ENCODE results near the gene OTUB1. TPM values are rescaled to one million over a fixed set of nuclear protein-coding genes. Genes with fewer than 3 reads are reported as not detected.

Gene OTUB1
- polyA plus RNA-seq, 1 donor (not counting 4 experiments of a cell fraction or from before 2014, with no cell fraction given): 106 TPM

- peaks cover 6% of the 10 kb centered on the region for H4K20me1 ChIP-seq (ENCODE audit: control insufficient read depth, extremely low read depth, insufficient read depth, low read length)
- no peak overlapping the region for H3K4me3 ChIP-seq (ENCODE audit: control insufficient read depth in 2 of 3, extremely low read depth in 1 of 3, insufficient read depth in 2 of 3, low read depth in 1 of 3, low read length in 3 of 3)
- H2AFZ ChIP-seq (ENCODE audit: control insufficient read depth, low read length): no peak overlapping the region
- TF ChIP-seq EZH2 (IDR thresholded peaks at IDR 0.05; ENCODE audit: low read length): no peak
- no peak for TF ChIP-seq CTCF (optimal IDR thresholded peaks at IDR 0.05 in 1 of 3, IDR thresholded peaks at IDR 0.05 in 1 of 3, conservative IDR thresholded peaks at IDR 0.05 in 1 of 3; ENCODE audit: extremely low read depth in 1 of 3, insufficient read depth in 2 of 3, low read length in 3 of 3)
- H3K36me3 ChIP-seq (ENCODE audit: control insufficient read depth in 2 of 2, extremely low read depth in 1 of 2, insufficient read depth in 2 of 2, low read length in 2 of 2): no peaks in the 10 kb centered on the region
- no peak overlapping the region for H3K4me2 ChIP-seq (ENCODE audit: control insufficient read depth, extremely low read depth, insufficient read depth, low read depth, low read length)
- DNase-seq (ENCODE audit: low read depth, low spot score) (no peak), FAIRE-seq (no peak)
- no peak overlapping the region for H3K27ac ChIP-seq (ENCODE audit: control insufficient read depth, insufficient read depth, low read length)
- dilution Hi-C loops (cut with MboI; ENCODE audit: extremely low pct_ligation_motif_present, low sequenced_read_pairs): no loop called here
- no peaks in the 10 kb centered on the region for H3K9me1 ChIP-seq (ENCODE audit: control insufficient read depth, extremely low read depth, insufficient read depth, low read length)
- H3K9me3 ChIP-seq (ENCODE audit: control insufficient read depth, low read depth, low read length): no peaks in the 10 kb centered on the region
- H3K9ac ChIP-seq (ENCODE audit: control insufficient read depth, extremely low read depth, insufficient read depth, low read length): no peak overlapping the region
- H3K27me3 ChIP-seq (ENCODE audit: control insufficient read depth, extremely low read depth, insufficient read depth, low read length): peaks cover 56% of the 10 kb centered on the region
- H3K79me2 ChIP-seq (ENCODE audit: control insufficient read depth, insufficient read depth, low read length): no peaks in the 10 kb centered on the region
- H3K4me1 ChIP-seq (ENCODE audit: control insufficient read depth, extremely low read depth, insufficient read depth, low read length): no peaks in the 10 kb centered on the region
These were observed 45.8 kb downstream of the OTUB1 start for GRCh38 chr11:64032050-64032449.

GRCh38 chr11:64034411-64034811, 48.2 kb downstream of the OTUB1 start:
- dilution Hi-C loops (cut with MboI; ENCODE audit: extremely low pct_ligation_motif_present, low sequenced_read_pairs): no loop called here
- H3K27me3 ChIP-seq (ENCODE audit: control insufficient read depth, extremely low read depth, insufficient read depth, low read length): peaks cover 58% of the 10 kb centered on the region
- no peaks in the 10 kb centered on the region for H3K4me1 ChIP-seq (ENCODE audit: control insufficient read depth, extremely low read depth, insufficient read depth, low read length)
- H3K79me2 ChIP-seq (ENCODE audit: control insufficient read depth, insufficient read depth, low read length): no peaks in the 10 kb centered on the region
- FAIRE-seq (no peak), DNase-seq (ENCODE audit: low read depth, low spot score) (no peak)
- no peak overlapping the region for H3K9ac ChIP-seq (ENCODE audit: control insufficient read depth, extremely low read depth, insufficient read depth, low read length)
- no peaks in the 10 kb centered on the region for H3K36me3 ChIP-seq (ENCODE audit: control insufficient read depth in 2 of 2, extremely low read depth in 1 of 2, insufficient read depth in 2 of 2, low read length in 2 of 2)
- no peaks in the 10 kb centered on the region for H3K9me3 ChIP-seq (ENCODE audit: control insufficient read depth, low read depth, low read length)
- H3K4me2 ChIP-seq (ENCODE audit: control insufficient read depth, extremely low read depth, insufficient read depth, low read depth, low read length): no peak overlapping the region
- H3K9me1 ChIP-seq (ENCODE audit: control insufficient read depth, extremely low read depth, insufficient read depth, low read length): no peaks in the 10 kb centered on the region
- H2AFZ ChIP-seq (ENCODE audit: control insufficient read depth, low read length): no peak overlapping the region
- H3K4me3 ChIP-seq (ENCODE audit: control insufficient read depth in 2 of 3, extremely low read depth in 1 of 3, insufficient read depth in 2 of 3, low read depth in 1 of 3, low read length in 3 of 3): no peak overlapping the region
- H3K27ac ChIP-seq (ENCODE audit: control insufficient read depth, insufficient read depth, low read length): no peak overlapping the region
- peaks cover 4% of the 10 kb centered on the region for H4K20me1 ChIP-seq (ENCODE audit: control insufficient read depth, extremely low read depth, insufficient read depth, low read length)
- TF ChIP-seq EZH2 (IDR thresholded peaks at IDR 0.05; ENCODE audit: low read length) (no peak), CTCF (optimal IDR thresholded peaks at IDR 0.05 in 1 of 3, IDR thresholded peaks at IDR 0.05 in 1 of 3, conservative IDR thresholded peaks at IDR 0.05 in 1 of 3; ENCODE audit: extremely low read depth in 1 of 3, insufficient read depth in 2 of 3, low read length in 3 of 3) (no peak)
